Lower leg skin (tissue), 3 donors: ENCODE data around the gene TSHZ2.

ENCODE experiments used
- CTCF ChIP-seq, 3 donors: fragments of 450-650 bp; IDR thresholded peaks; one replicate each; pipeline ENCODE4 v1.5.1; 2016; ENCODE audit warnings: antibody characterized with exemption in 3 of 3, mild to moderate bottlenecking in 3 of 3, moderate library complexity in 2 of 3
- POLR2A ChIP-seq, 2 donors: fragments of 450-650 bp; IDR thresholded peaks; one replicate each; pipeline ENCODE4 v1.6.1; 2016 to 2017; ENCODE audit warnings: antibody characterized with exemption in 2 of 2, mild to moderate bottlenecking in 1 of 2, moderate library complexity in 1 of 2

DNA sequence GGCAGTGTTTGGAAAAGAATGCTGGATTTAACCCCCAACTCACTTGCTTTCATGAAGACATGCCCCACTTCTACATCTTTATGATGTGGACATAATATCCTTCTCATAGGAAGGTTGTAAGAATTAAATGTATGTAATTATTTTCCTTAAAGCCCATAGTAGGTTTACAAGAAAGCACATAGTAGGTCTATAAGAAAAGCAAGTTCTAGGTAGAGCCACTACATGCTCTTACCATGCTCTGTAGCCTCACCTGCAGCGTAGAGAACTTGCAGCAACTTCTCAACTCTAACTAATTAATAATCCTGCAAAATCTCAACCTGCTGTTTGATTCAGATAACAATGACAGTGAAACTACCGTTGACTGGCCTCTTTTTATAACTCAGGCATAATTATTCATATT is 288.4 kb downstream of the TSHZ2 start:
- TF ChIP-seq CTCF (IDR thresholded peaks at IDR 0.05) (no peak), POLR2A (IDR thresholded peaks at IDR 0.05) (no peak)
